Activated naive CD4-positive, alpha-beta T cell treated with anti-CD3 and anti-CD28 coated beads for 36 hours (primary cell): ENCODE data around the gene NR2F2. TPM values are rescaled to one million over a fixed set of nuclear protein-coding genes. Genes with fewer than 3 reads are reported as not detected.

Experiments used
- CTCF ChIA-PET: fragments of 350-600 bp; sonication (Branson Sonifier 250); formaldehyde crosslinking; loops from one replicate; lab custom pipeline; 2021; ENCODE audit warnings: antibody characterized with exemption; lab: Charles Lee
- DNase-seq: peaks from one replicate; pipeline ENCODE4 v3.0.0-alpha.2; 2020
- H3K27ac Mint-ChIP-seq: one replicate; pipeline ENCODE4 v1.8.0; 2021; ENCODE audit warnings: mild to moderate bottlenecking, mixed read lengths
- H3K27me3 Mint-ChIP-seq: one replicate; pipeline ENCODE4 v1.8.0; 2021; ENCODE audit warnings: low read depth, mixed read lengths
- H3K36me3 Mint-ChIP-seq: one replicate; pipeline ENCODE4 v1.8.0; 2021; ENCODE audit warnings: low read depth, mixed read lengths
- H3K4me1 Mint-ChIP-seq: one replicate; pipeline ENCODE4 v1.8.0; 2021; ENCODE audit warnings: low read depth, mixed read lengths
- H3K4me3 Mint-ChIP-seq: one replicate; pipeline ENCODE4 v1.8.0; 2021; ENCODE audit warnings: mild to moderate bottlenecking, moderate library complexity, mixed read lengths
- H3K9me3 Mint-ChIP-seq: one replicate; pipeline ENCODE4 v1.8.0; 2021; ENCODE audit warnings: mixed read lengths
- intact Hi-C: fragments of 100-400 bp; cut with micrococcal nuclease; formaldehyde crosslinking; loops from one replicate; pipeline ENCODE4 v1.15.1; 2023
- total RNA-seq, 2 experiments: library from RNA; stranded (reverse); gene quantifications; one replicate each; pipeline ENCODE4 v1.2.3, GENCODE V29; 2021

The NR2F2 gene
- total RNA-seq, 2 experiments from 2014 or later, result not detected

DNA sequence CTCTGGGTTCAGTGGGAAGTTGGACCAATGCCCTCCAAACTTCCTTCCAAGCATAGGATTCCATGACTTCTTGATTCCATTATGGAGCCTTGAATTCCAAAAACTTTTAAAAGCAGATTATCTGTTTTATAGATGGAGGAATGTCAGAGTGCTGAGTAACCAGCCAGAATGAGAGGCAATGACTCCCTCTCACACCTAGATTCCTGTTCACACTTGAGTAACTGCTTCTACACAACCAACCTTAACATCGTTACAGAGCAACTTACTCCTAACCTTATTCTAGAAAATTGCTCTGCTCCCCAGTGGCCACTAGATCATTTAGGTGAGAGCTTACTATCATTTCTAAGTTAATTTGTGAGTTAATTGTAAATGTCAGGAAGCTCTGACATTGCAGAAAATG lies 24.2 kb upstream of the NR2F2 start:
- H3K4me3 Mint-ChIP-seq, result no peak overlapping the region
- intact Hi-C loops, result no loop called here
- CTCF ChIA-PET, result interaction anchor here (0.7 kb wide), 1 partner anchor 278 kb away, joined by 3 read pairs; no protein-coding TSS in a partner anchor
- no peaks in the 10 kb centered on the region for H3K4me1 Mint-ChIP-seq
- no peak for DNase-seq
- peaks cover 20% of the 10 kb centered on the region for H3K27me3 Mint-ChIP-seq
- H3K9me3 Mint-ChIP-seq, result no peaks in the 10 kb centered on the region
- no peaks in the 10 kb centered on the region for H3K36me3 Mint-ChIP-seq
- H3K27ac Mint-ChIP-seq, result no peak overlapping the region

DNA sequence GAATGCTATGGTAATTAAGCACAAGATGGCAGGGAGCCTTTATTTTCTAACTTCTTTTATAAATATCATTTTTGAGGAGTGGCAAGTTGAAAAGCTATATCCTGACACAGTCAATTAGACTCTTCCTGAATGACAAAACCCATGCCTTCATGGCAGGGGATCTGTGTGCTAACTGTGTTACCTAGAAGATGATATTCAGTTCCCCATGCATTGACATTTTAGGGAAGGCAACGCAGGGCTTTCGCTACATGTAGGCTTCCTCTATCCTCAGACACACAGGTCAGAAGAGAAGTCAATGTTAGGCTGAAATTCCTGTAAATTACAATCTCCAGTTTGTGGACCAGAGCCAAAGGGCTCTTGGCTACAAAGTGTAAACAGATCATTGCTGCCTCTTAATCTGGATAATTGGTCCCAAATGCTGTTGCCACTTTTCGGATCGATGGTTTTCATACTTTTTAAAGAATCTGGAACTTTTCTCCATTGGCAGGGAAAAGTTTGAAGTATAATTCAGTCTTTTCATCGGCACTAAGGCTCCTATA lies 22.6 kb upstream of the NR2F2 start:
- CTCF ChIA-PET, result no interaction called here
- Mint-ChIP-seq H3K36me3 (no peaks in the 10 kb centered on the region), H3K27me3 (peaks cover 17% of the 10 kb centered on the region), H3K27ac (no peak overlapping the region), H3K4me3 (no peak overlapping the region), H3K9me3 (no peaks in the 10 kb centered on the region), H3K4me1 (no peaks in the 10 kb centered on the region)
- intact Hi-C loops, result no loop called here
- no peak for DNase-seq

DNA sequence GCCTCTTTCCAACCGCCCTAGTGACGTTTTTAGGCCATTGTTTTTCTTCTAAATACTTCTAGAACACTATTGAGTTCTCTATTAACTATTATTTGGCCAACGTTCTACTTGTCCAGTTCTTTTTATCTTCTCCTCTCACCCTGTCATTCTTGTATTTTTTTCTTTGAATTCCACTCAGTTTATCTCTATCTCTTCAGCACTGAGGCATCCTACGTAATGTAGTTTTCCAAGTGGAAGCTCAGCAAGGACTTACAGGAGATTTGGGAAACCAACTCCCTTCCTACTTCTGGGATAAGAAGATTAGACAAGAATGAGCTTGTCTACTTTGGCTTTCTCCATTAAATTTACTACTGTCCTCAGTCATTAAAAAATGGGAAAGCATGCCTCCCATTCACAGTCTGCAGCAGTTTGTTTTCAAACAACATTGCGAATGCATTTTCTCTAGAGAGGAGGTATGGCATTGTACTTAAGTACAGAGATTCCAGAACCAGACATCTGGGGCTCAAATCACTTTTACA lies 21.3 kb upstream of the NR2F2 start:
- no peak for DNase-seq
- Mint-ChIP-seq H3K9me3 (no peaks in the 10 kb centered on the region), H3K36me3 (no peaks in the 10 kb centered on the region), H3K27me3 (peaks cover 28% of the 10 kb centered on the region), H3K4me1 (no peaks in the 10 kb centered on the region), H3K4me3 (no peak overlapping the region), H3K27ac (no peak overlapping the region)
- intact Hi-C loops, result no loop called here
- CTCF ChIA-PET, result no interaction called here

DNA sequence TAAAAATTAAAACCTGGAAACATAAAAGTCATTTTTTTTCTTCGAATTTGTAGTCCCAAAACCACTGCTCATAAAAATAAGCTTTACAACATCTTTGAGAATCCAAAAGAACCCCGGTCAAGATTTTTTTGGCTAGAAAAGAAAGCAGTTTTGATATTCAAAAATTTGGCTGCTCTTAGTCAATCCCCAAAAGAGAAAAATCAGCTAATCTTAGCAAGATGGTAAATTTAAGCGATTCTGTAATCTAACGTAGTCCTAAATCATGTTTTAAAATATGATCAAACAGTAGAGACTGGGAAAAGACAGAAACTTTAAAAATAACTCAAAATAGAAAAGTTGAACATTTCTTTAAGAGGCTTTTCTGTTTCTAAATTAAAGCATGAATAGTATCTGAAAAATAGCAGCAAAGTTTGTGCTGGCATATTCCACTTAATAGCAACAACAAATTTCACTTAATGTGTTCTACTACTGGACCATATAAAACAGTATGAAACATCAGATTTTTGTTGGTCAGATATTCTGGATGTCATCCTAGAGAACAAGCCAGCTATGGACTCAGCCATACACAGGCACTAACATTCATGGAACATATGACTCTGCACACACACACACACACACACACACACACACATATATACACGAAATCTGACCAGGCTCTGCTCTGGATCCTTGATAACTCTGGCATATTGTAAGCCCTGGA lies 19.1 kb upstream of the NR2F2 start:
- H3K27me3 Mint-ChIP-seq, result peaks cover 33% of the 10 kb centered on the region
- H3K36me3 Mint-ChIP-seq, result no peaks in the 10 kb centered on the region
- DNase-seq, result no peak
- H3K4me1 Mint-ChIP-seq, result no peaks in the 10 kb centered on the region
- no peaks in the 10 kb centered on the region for H3K9me3 Mint-ChIP-seq
- intact Hi-C loops, result no loop called here
- H3K27ac Mint-ChIP-seq, result no peak overlapping the region
- CTCF ChIA-PET, result no interaction called here
- no peak overlapping the region for H3K4me3 Mint-ChIP-seq

DNA sequence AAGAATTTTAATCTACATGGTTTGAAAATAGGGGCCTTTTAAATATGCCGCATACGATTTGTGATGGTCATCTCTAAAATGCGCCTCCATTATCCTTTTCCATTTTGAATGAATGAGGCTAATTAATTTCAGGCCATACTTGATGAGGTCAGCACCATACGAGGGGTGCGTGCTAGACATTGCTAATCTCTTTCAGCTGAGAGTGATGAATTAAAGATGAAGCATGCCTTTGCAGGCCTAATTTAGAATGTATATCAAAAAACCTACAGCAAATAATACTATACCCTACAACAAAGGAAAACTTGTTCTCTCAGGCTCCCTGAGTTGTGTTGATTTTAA lies 18.6 kb upstream of the NR2F2 start:
- CTCF ChIA-PET, result no interaction called here
- no peak overlapping the region for H3K4me3 Mint-ChIP-seq
- no peak for DNase-seq

DNA sequence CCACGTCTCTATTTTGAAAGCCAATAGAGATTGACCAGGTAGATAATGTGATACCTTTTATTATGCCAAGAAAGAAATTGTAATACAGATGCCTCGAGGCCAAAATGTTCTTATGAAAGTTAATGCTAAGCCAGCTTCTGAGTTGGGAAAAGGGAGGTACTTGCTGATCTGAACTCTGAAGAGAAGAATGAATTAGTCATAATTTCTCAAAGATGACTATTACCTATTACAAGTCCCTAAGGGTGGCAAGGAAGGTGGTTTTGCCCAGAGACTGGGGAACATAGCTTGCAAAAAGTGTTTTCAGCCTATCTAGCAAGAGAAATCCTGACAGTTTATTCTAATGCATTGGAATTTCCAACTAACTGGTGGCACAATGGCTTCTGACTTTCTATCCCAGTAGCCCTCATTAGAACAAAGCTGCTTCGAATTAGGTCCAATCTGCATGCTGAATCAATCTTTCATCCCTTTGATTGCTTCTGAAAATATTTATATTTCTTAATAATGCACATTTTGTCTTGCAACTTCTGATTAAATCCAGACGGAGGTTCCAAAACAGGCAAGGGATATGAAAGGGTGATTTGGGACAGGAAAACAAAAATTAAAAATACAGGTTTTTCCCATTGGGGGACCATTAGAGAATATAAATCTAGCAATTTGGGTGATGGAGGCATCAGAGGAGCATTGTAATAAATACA lies 17.7 kb upstream of the NR2F2 start:
- Mint-ChIP-seq H3K36me3 (no peaks in the 10 kb centered on the region), H3K4me1 (no peaks in the 10 kb centered on the region), H3K4me3 (no peak overlapping the region), H3K27me3 (peaks cover 38% of the 10 kb centered on the region), H3K9me3 (no peaks in the 10 kb centered on the region), H3K27ac (no peak overlapping the region)
- intact Hi-C loops, result no loop called here
- no peak for DNase-seq
- CTCF ChIA-PET, result no interaction called here

More for the DNA sequence above, 18.6 kb upstream of the NR2F2 start:
- Mint-ChIP-seq H3K27me3 (peaks cover 35% of the 10 kb centered on the region), H3K36me3 (no peaks in the 10 kb centered on the region), H3K4me1 (no peaks in the 10 kb centered on the region), H3K9me3 (no peaks in the 10 kb centered on the region), H3K27ac (no peak overlapping the region)
- intact Hi-C loops, result no loop called here

DNA sequence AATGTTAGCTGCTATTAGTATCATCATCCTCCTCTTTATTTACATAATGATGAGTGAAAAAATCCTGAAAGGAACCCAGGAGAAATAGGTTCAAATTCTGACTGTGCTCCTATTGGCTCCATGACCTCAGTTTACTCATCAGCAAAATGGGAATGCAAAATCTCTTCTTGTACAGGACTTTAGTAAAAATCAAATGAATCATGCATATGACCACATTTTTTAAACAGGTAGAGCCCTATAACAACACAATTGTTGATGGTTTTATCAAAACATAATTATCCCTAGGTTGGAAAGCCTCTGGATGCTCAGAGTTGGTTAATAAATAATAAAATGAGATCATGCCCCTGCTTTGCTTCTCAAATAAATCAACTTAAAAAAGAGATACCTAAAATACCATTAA lies 16.0 kb upstream of the NR2F2 start:
- H3K4me1 Mint-ChIP-seq, result no peaks in the 10 kb centered on the region
- H3K27me3 Mint-ChIP-seq, result peaks cover 40% of the 10 kb centered on the region
- no peaks in the 10 kb centered on the region for H3K9me3 Mint-ChIP-seq
- CTCF ChIA-PET, result no interaction called here
- intact Hi-C loops, result no loop called here
- H3K27ac Mint-ChIP-seq, result no peak overlapping the region
- H3K4me3 Mint-ChIP-seq, result no peak overlapping the region
- H3K36me3 Mint-ChIP-seq, result no peaks in the 10 kb centered on the region
- DNase-seq, result no peak

DNA sequence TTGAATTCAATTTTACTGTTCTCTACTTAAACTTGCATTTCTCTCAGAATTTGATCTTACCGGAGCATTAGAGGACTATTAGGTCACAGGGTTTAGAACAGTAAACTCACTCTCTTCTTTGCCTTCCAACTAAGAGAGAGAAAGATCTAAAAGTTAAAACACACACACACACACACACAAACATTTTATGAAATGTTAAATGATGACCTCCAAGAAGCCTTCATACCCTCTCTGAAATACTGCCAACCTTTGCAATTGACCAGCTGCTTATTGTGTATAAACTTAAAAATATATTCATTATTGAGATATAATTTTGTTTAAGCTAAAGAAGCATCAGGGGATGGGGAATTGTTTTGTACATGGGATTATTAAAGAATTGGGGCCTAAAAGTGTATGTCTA lies 15.5 kb upstream of the NR2F2 start:
- CTCF ChIA-PET, result no interaction called here
- H3K27ac Mint-ChIP-seq, result no peak overlapping the region
- no peak overlapping the region for H3K4me3 Mint-ChIP-seq
- intact Hi-C loops, result no loop called here
- no peak for DNase-seq
- H3K27me3 Mint-ChIP-seq, result peaks cover 42% of the 10 kb centered on the region
- no peaks in the 10 kb centered on the region for H3K9me3 Mint-ChIP-seq
- H3K4me1 Mint-ChIP-seq, result no peaks in the 10 kb centered on the region
- H3K36me3 Mint-ChIP-seq, result no peaks in the 10 kb centered on the region

DNA sequence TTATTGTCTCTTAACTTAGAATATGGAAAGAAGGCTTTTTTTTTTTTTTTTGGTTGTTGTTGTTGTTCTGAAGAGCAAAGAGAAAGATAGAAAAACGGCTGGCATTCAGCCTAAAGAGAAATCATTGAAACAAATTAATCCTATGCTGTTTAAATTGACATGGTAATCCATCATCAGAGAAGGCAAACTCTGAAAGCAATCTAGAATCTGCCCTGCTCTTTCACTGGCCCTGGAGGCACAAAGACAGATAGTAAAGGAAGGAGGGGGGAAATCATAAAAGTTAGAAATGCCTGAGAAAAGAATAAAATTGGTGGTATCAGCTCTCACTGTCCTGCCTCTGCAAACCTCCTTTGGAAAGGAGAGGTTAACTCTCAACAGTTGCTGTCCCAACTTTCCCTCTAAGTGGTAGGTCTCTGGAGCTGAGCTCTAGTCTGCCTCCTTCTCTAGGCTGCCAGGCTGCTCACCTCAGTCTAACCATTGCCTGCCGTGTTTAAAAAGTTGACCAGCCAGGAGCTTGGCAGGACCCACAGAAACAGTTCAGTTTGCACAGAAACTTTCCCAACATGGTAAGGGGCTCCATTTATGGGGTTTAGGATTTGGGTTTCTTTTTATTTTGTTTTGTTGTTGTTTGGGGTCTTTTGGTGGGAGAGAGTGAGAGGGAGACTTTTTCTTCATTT lies 13.4 kb upstream of the NR2F2 start:
- Mint-ChIP-seq H3K36me3 (no peaks in the 10 kb centered on the region), H3K9me3 (no peaks in the 10 kb centered on the region), H3K27me3 (peaks cover 47% of the 10 kb centered on the region), H3K27ac (no peak overlapping the region), H3K4me1 (no peaks in the 10 kb centered on the region), H3K4me3 (no peak overlapping the region)
- intact Hi-C loops, result no loop called here
- DNase-seq, result no peak
- CTCF ChIA-PET, result no interaction called here

DNA sequence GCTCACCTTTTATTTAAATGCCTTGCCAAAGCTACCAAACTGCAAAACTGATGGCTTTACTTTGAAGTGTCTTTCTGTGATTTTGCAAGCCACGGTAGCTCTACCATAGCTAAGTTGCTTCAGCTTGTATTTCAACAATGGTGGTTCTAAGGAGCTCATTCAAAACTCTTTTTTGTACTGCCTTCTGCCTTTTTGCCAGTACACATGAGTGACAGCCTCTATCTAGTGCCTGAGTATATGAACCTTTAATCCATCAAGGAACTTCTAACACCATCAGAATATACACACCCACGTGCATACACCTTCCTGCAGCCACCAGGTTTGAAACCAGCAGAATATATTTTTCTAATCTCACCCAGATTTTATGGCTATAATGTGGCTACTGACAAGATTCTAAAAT lies 10.4 kb upstream of the NR2F2 start:
- CTCF ChIA-PET, result interaction anchor here (0.6 to 0.7 kb wide), 2 partner anchors 36 to 1577 kb away, joined by 3 read pairs; no protein-coding TSS in a partner anchor
- Mint-ChIP-seq H3K27me3 (peaks cover 52% of the 10 kb centered on the region), H3K27ac (no peak overlapping the region), H3K4me3 (no peak overlapping the region), H3K9me3 (no peaks in the 10 kb centered on the region), H3K4me1 (peaks cover 2% of the 10 kb centered on the region), H3K36me3 (no peaks in the 10 kb centered on the region)
- intact Hi-C loops, result no loop called here
- DNase-seq, result no peak

DNA sequence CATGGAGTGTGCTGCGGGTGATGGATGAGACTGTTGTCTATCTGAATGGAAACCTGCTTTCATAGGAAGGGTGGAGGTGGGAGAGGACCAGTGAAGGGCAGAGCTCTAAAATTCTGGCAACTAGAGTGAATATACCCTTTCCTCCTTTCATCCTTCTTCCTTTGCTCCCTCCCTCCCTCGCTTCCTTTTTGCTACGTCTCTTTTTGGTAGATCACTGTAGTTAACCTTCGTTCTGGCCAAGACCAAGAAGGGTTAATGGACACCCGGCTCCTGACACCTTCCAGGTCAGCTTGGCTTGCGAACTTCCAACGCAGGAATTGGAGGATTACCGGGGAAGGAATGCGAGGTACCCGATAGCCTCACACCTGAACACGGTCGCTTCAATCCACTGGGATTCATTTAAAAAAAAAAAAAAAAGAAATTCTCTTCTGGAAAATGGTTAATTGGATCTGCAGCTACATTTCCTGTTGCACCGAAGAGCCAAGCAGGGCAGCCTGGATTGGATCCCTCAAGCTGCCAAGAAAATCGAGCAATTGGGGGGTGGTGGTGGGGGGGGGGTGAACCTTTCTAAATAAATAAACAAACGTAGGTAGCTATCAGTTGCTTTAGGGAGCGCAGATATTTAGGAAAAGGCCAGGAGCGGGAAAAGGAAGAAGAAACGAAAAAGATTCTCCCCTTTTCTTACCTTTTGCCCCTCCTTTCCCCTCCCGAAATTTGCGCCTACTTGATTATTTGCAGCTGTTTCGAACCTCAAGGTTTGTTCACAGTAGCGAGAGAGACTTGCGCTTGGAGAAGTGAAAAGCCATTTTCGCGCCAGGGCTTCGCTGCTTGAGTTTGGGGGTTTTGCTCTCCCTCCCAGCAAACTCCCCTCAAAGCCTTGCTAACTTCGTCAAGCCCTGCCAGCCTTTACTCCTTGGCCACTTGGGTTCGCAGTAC lies 9.5 kb upstream of the NR2F2 start:
- no peak overlapping the region for H3K27ac Mint-ChIP-seq
- DNase-seq, result no peak
- CTCF ChIA-PET, result interaction anchor here (0.7 kb wide), 1 partner anchor 35 kb away, joined by 3 read pairs; no protein-coding TSS in a partner anchor
- H3K27me3 Mint-ChIP-seq, result peaks cover 53% of the 10 kb centered on the region
- intact Hi-C loops, result no loop called here
- H3K4me3 Mint-ChIP-seq, result no peak overlapping the region
- no peaks in the 10 kb centered on the region for H3K36me3 Mint-ChIP-seq
- H3K9me3 Mint-ChIP-seq, result no peaks in the 10 kb centered on the region
- H3K4me1 Mint-ChIP-seq, result peaks cover 2% of the 10 kb centered on the region
